ENCODE measurements around the gene NFRKB.

NFRKB gene

GRCh38 chr11:129846508-129847335, 48.7 kb downstream of the NFRKB start:
- DNase-seq (ENCODE audit: low read depth in 2 of 2) = no peak

Data from stimulated activated CD8-positive, alpha-beta memory T cell treated with anti-CD3 and anti-CD28 coated beads, Interleukin-15, amount 100 ng/mL, for 48 hours (primary cell).